HG02759 (cell line): ENCODE results near the gene FGD3.
"Not testable (repeated sequence)": the region's sequence is repeated elsewhere in the genome, so short reads cannot be mapped to it uniquely, and the experiment has no call there.

Source experiments
- ATAC-seq: cut with Tn5 transposase; IDR thresholded peaks from one replicate; pipeline ENCODE4 v1.9.1; 2021; ENCODE audit warnings: mild to moderate bottlenecking, moderate library complexity; ENCODE audit not compliant: unreplicated experiment

The FGD3 gene, protein sequence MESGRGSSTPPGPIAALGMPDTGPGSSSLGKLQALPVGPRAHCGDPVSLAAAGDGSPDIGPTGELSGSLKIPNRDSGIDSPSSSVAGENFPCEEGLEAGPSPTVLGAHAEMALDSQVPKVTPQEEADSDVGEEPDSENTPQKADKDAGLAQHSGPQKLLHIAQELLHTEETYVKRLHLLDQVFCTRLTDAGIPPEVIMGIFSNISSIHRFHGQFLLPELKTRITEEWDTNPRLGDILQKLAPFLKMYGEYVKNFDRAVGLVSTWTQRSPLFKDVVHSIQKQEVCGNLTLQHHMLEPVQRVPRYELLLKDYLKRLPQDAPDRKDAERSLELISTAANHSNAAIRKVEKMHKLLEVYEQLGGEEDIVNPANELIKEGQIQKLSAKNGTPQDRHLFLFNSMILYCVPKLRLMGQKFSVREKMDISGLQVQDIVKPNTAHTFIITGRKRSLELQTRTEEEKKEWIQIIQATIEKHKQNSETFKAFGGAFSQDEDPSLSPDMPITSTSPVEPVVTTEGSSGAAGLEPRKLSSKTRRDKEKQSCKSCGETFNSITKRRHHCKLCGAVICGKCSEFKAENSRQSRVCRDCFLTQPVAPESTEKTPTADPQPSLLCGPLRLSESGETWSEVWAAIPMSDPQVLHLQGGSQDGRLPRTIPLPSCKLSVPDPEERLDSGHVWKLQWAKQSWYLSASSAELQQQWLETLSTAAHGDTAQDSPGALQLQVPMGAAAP

DNA sequence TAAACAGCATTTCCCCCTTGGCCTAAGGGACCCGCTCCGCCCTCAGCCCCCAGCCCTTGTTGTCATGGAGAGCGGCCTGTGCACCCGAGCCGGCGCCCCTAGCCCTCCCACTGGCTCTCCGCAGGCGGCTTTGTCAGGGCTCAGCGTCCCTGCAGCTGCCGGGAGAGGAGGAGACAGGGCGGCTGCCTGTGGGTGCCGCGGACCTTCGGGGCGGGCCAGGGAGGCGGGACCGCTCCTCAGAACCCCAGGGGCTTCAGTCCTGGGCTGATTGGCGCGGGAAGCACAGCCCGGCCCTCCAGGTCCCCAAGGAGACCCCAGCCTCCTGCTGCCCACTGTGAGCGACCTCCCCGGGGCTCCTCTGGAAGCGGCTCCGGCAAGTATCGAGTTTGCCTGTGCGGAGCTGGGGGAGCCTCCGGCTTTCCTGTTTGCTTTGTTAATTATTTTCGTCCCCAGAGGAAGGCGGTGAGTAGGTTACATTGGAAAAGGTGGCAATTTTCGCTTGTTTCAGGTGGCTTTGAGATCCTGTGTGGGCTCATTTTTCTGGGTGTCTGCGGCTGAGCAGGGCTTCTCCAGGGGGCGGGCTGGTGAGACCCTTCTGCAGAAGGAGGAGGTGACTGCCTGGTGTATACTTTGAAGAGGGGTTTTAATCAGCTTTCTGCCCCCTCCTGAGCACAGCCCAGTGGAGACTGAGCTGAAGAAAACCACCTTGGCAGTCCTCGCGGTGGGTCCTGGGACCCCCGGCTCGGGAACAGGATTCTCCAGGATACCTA is at the start of gene FGD3:
FGD3 (plus strand) TSS at position 256 of the 770 bp plus-strand sequence. CDS start 28,734 bp downstream, outside the sequence.
- ATAC-seq, result no peak

DNA sequence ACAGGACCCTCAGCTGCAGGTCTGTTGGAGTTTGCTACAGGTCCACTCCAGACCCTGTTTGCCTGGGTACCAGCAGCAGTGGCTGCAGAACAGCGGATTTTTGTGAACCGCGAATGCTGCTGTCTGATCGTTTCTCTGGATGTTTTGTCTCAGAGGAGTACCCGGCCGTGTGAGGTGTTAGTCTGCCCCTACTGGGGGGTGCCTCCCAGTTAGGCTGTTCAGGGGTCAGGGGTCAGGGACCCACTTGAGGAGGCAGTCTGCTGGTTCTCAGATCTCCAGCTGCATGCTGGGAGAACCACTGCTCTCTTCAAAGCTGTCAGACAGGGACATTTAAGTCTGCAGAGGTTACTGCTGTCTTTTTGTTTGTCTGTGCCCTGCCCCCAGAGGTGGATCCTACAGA is 42.2 kb upstream of the FGD3 start:
- not testable (repeated sequence) for ATAC-seq

DNA sequence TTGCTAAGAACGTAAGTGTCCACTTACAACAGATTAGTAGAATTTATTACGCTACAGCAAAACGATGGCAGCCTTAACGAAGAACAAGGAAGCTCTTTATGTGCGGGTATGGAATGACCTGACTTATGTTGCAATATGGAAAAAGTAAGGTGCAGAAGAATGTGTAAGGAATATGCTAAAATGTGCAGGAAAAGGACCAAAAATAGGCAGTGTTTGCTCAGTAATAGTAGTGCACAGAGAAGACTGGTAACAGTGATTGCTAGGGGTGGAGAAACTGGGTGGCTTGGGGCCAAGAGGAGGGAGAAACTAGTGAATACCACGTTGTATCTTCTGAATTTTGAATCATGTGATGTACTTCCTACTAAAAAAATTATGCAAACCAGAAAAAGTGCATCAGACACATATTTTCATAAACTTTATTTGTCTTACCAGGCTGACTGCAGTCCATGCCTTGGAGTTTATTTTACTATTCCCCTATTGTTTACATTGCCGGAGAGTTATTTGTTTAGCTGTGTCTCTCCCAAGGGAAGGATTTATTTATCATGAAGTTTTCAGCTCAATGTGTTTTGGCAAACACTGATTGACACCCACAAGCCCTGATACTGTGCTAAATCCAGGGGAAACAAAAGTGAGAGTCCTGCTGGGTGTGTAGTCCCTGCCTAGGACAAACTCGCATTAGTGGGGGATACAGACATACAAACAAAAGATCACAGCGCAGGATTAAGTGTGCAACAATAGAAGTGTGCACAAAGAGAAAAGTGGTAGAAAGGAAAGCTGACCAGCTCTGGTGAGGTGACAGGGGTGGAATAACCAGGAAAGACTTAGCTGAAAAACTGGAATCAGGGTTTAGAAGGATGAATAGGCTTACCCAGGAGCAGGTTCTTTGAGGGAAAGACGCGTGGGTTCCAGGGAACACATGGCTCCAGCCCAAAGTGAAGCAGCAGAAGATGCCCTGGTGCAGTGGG is 35.5 kb upstream of the FGD3 start:
- no peak for ATAC-seq

DNA sequence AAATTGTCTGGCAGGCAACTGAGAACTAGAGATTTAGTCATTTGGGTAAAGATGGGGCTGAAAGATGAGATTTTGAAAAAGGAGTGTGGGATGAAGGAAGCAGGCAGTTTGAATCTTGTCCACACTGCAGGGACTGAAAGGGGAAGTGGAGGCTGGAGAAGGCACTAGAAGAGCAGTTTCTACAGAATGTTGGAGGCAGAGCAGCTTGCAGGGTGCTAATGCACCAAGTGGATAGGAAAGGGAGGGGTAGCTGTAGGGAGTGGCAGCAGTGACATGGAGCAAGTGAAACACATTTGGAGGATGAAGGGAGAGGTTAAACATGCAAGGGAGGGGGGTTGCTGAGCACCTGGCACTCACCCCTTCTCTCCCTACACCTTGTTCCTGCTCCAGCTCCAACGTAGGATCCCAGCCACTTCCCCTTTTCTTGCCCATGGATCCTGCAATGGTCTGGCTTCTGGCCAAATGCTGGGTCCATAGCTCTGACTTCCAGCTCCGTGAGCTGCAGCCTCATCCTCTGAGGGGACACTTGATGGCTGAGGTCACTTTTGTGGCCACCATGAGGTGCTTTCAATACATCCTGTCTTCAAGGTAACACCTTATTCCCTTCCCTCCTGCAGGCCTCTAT is 30.0 kb upstream of the FGD3 start:
- no peak for ATAC-seq

DNA sequence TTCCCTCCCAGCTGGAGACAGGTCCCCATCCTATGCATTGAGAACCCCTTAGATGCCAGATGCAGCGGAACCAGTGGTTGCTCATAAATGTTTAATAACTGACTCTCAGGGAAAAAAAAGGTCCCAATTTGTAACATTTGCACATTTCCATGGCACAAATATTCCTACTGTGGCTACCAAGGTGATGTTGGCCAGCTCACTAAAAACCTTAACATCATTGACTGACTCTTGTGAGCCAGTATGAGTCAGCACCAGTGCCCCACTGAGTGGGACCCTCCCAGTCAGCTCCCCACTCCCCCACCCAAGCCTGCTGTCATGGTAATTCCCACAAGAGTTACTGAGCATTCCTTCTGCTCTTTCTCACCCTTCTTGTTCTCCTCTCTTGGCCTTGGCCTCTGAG is 26.9 kb upstream of the FGD3 start:
- no peak for ATAC-seq

DNA sequence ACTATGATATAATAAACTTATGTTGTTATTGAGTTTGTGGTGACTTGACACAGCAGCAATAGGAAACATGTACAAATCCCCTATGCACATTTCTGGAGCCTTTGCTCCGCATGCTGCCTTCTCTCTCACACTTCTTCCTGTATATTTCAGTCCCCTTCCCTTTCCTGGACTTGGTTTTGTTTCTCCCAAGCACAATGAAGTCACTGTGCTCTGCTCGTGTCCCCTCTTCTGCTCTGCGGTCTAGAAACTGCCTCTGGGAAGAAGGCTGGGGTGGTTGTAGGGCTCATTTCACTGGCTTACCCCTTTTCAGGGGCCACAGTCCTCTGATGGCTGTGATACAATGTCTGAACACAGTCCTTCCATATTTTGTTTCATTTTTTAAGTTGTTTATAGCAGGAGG is 15.7 kb upstream of the FGD3 start:
- no peak for ATAC-seq

DNA sequence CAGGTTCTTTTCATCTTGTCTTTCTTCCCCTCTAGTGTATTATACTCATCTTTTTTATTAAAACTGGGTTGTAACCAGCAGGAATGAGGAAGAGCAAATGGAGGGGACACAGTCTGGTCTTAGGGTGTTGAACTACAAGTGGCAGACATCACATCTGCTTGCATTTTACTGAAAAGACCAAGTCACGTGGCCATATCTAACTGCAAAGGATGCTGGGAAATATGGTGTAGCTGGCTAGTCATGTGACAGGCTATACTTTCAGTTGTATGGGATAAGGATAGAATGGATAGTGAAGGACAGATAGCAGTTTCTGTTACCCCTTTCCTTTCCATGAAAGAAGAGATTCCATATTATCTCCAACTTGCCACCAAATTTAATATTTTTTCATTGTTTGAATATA is 13.0 kb upstream of the FGD3 start:
- ATAC-seq, result no peak

DNA sequence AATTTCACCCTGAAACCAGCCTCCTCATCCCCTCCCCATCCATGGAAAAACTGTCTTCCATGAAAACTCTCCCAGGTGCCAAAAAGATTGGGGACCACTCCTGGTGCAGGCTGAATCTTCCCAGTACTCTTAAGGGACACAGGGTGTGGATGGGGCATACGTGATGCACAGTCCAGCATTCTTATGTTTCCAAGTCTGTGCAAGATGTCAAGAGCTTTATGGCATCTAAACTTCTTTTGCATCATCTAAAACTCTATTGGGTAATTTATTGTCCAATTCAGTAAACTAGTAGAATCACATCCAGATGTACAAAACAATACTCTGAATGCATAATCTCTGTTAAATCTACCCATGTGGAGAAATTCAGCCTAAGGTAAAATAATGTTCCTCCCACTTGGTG is 9.3 kb upstream of the FGD3 start:
- no peak for ATAC-seq

DNA sequence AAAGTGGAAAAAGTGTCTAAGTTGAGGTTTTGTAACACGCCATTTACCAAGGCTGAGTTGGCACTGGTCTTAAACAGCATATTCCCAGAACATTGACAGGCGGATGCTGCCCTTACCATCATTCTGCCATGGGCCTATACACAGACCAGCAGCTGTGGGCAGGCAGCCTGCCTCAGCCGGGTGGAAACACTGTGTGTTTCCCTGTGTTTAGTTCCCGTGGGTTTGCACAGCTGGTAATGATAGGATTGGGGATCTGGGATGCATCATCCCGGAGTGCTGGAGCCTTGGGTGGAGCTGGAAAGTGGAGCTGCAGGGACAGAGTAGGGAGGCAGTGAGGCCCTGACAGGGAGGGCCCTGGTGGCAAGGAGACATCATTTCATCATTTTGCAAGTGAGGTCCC is 5.5 kb upstream of the FGD3 start:
- no peak for ATAC-seq

DNA sequence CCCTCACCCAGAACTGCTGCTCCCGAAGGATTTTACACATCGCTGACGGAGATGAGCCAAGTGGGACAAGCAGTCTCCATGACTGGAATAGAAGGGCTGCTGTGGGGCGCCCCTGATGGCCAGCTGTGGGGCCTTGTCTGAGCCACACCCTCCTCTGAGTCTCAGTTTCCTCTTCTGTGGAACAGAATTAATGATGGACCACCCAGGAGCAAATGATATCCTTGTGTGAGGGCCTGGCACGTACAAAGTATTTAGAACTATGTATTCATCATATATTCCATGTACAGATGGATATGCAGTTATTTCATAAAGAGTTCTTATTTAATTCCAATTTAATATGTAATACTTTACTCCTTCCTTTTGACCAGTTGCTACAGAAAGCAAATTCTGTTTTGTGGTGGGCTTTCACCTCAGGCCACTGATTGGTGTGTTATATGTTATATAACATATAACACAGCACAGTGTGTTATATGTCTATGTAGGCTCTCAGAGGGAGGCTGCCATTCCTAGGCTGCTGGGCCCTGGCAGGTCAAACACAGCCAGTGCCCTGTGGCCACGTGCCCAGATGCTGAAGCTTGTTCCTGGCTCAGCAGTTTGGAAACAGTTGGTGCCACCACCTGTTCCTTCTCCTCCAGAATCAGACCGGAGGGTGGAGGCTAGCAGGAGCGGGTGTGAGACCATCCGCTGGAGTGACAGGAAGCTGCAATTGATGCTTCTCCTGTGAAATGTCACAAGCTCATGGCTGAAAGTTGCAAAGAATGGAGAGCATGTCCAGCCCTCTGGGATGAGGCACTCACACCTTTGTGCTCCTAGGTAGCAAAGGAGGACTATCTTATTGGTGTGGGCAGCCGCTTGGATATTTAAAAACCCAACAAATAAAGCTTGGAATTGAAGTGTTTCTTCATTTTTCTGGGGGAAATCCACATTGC is 4.4 kb upstream of the FGD3 start:
- ATAC-seq, result no peak

DNA sequence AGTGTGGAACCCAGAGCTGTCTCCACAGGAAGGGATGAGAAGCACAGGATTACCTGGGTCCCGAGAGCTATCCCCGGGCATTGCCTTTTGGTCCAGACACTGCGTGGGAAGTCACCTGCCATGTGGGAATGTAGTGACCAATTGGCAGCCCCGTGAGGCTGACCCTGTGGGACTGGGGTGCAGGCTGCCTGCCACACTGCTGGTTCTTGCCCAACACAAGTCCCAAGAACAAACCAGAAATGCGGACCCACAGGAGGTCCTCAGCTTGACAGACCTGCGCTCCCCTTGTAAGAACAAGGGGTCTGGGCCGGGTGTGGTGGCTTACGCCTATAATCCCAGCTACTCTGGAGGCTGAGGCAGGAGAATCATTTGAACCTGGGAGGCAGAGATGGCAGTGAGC is 2.4 kb upstream of the FGD3 start:
- ATAC-seq, result no peak

DNA sequence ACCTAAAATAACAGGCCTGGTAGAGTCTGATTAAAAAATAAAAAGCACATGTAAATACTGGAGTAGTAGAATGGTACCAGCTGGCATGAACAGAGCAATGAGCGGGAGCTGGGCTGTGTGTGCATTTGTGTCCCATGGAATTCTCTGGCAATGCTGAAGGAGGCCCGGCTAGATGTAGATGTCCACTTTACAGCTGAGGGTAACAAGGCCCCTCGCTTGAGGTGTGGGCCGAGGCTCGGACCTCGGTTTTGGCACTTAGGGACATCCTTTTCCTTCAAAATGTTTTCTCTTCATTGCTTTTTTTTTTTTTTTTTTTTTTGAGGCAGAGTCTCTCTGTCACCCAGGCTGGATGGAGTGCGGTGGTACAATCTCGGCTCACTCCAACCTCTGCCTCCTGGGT is 1.5 kb upstream of the FGD3 start:
- ATAC-seq, result no peak

DNA sequence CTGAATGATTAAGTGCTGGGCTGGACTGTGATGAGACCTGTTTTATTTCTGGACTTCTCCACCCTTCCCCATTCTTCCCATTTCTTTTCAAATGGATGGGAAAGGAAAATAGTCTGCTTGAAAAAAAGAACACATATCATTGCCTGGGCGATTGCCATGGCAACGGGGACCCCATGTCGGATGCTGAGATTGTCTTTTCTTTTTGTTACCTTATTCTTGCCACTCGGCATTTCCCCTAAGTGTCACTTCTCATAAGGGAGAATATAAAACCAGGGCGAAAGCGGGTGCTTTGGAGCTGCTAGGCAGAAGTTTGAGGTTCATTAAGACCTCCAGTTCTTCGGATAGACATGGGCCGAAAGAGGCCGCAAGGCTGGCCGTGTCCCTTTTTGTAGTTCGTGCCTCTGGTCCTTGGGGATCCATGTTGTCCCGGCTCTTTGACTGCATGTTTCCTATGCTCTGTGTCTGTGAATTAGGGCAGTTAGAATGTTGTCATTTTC is 763 bp downstream of the FGD3 start:
- no peak for ATAC-seq

DNA sequence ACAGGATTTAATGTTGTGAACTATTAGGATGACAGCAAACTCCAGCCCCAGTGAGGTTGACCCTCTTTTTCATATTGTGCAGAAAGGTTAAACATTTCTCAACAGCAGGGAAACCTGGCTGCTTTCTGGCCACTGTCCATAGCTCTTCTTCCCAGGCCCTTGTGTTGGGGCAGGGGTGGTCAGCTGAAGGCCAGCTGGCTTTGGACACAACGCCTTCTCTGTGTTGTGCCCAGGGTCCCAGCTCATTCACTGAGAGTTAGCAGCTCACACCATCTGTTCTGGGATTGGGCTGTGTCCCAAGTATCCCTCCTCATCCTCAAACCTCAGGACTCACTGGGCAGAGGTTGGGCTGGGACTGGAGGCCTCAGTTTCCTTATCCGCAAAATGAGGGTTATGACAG is 1.3 kb downstream of the FGD3 start:
- ATAC-seq, result no peak

DNA sequence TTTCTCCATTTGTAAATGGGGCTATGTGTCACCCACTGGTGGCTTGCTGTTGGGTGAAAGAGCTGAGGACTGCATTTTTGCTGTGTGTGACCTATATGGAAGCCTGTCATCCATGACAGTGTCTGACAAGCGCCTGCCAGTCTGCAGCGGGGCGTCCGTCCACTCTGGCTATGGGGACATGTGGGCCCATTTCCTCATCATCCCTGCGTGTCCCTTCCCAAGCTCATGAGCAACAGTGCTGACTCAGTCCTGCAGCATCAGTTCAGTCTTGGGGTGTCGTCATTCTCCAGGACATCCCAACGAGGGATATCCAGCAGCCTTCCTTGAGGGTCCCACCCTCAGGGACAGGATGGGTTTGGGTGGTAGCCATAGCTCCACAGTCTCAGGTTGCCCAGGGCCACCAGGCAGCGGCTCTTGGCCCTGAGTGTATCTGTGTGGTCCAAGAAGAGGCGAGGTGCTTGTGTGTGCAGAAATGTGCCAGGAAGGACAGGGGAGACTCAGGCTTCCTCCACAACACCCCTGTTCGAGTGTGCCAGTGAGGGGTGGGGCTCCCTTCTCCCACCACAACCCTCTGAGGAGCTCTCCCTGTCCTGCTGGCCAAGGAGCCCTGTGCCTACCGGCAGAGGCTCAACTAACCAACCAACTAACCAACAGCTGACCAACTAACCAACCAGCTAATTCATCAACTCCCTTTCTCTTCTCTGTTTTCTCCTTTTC is 2.1 kb downstream of the FGD3 start:
- ATAC-seq, result no peak

DNA sequence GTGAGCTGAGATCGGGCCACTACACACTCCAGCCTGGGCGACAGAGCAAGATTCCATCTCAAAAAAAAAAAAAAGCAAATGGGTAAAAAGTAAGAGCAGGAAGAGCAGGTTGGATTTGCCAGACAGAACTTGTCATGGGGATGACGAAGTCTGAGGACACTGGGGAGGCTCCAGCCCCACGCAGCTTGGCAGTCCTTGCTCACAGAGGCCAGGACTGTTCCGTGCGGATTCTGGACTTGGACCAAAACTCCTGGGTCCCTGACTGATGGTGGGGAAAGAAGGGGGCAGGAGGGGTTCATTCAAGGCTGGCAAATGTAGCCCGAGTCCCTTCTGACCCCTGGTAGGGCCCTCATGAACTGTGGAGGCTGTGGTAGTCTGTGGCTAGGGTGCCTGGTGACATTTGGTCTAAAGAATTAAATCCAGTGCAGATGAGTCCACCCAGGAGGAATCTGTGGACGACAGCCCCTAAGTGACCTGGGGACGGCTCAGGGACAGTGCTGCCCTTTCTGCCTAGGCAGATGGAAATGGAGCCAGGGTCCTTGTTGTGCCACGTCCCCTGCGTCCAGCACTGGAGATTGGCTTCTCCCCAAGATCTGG is 3.1 kb downstream of the FGD3 start:
- ATAC-seq, result no peak

DNA sequence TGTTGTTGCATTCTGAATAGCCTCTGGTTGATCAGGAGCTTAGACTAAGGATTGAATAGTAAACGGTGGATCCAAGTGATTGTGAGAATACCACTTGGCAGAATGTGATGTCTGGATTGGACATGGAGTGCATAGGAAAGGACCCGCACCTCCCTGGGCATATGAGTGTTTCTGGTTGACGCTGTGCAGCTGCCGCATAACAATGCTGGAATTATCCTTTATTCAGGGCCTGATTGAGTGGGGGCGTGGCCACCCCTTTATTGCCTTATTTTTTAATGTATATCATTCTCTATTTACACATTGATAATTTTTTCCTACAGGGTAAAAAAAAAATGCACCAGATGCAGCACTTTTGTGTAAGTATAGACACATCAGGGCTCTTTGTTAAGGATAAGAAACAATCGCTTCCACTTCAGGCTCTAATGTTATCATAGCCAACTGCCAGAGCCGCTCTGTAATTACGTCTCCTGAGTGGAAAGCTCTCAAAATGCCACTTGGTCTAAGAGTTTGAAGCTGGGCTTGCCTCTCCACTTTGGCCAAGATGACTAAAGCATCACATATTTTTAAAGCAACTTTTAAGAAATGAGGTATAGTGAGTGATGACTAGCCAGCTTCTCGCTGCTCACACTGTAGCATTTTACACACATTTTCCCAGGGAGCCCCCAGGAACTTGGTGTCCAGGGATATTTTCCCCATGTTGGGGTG is 5.7 kb downstream of the FGD3 start:
- ATAC-seq, result no peak
